Measurements from ENCODE around the gene USP21.

GRCh38 chr1:161176468-161177111 is 17.3 kb downstream of the USP21 start:
- TF ChIP-seq POLR2A (IDR thresholded peaks at IDR 0.05; ENCODE audit: insufficient read depth in 1 of 2, low read depth in 2 of 2, low read length in 2 of 2) (no peak), ATF4 (CRISPR knock-in tag; IDR thresholded peaks at IDR 0.05) (no peak), JUN (CRISPR knock-in tag; IDR thresholded peaks at IDR 0.05) (no peak), GPN1 (CRISPR knock-in tag; IDR thresholded peaks at IDR 0.05; ENCODE audit: borderline replicate concordance) (no peak), NCOR1 (IDR thresholded peaks at IDR 0.05; ENCODE audit: borderline replicate concordance, low read length) (no peak), PREB (CRISPR knock-in tag; IDR thresholded peaks at IDR 0.05) (no peak)
